H9 (cell line): Measurements from ENCODE around the gene DCLK2. TPM values are rescaled to one million over a fixed set of nuclear protein-coding genes. Genes with fewer than 3 reads are reported as not detected.

Source experiments
- DNase-seq: peaks from one replicate; pipeline ENCODE4 v3.0.0-alpha.2; 2017
- H2AFZ ChIP-seq: one replicate; pipeline ENCODE4 v1.6.1; 2013; ENCODE audit warnings: mild to moderate bottlenecking, low read length, control low read depth, moderate library complexity
- H2AK5ac ChIP-seq: 2 replicates; pipeline ENCODE4 v1.6.1; 2013; ENCODE audit warnings: low read length, control low read depth, mixed read lengths; ENCODE audit not compliant: insufficient read length
- H2BK120ac ChIP-seq: one replicate; pipeline ENCODE4 v1.6.1; 2013; ENCODE audit warnings: low read depth, mild to moderate bottlenecking, low read length, control low read depth, inconsistent platforms; ENCODE audit not compliant: poor library complexity, severe bottlenecking
- H2BK12ac ChIP-seq: 2 replicates; pipeline ENCODE4 v1.6.1; 2013; ENCODE audit warnings: low read length, control low read depth, mixed read lengths, low read depth; ENCODE audit not compliant: insufficient read length
- H2BK15ac ChIP-seq: 2 replicates; pipeline ENCODE4 v1.6.1; 2013; ENCODE audit warnings: low read depth, low read length, control low read depth
- H2BK20ac ChIP-seq: one replicate; pipeline ENCODE4 v1.6.1; 2013; ENCODE audit warnings: low read depth, mild to moderate bottlenecking, low read length, control low read depth, inconsistent platforms; ENCODE audit not compliant: poor library complexity, severe bottlenecking
- H2BK5ac ChIP-seq: 2 replicates; pipeline ENCODE4 v1.6.1; 2013; ENCODE audit warnings: low read length, control low read depth, mixed read lengths; ENCODE audit not compliant: insufficient read length
- H3K14ac ChIP-seq: 2 replicates; pipeline ENCODE4 v1.6.1; 2013; ENCODE audit warnings: low read length, control low read depth; ENCODE audit not compliant: insufficient read depth
- H3K18ac ChIP-seq: 2 replicates; pipeline ENCODE4 v1.6.1; 2013; ENCODE audit warnings: low read depth, mild to moderate bottlenecking, mixed read lengths, low read length, control low read depth; ENCODE audit not compliant: insufficient read length
- H3K23ac ChIP-seq: 2 replicates; pipeline ENCODE4 v1.6.1; 2013; ENCODE audit warnings: low read length, control low read depth, mixed read lengths, low read depth; ENCODE audit not compliant: insufficient read length
- H3K23me2 ChIP-seq: 2 replicates; pipeline ENCODE4 v1.6.1; 2013; ENCODE audit warnings: low read depth, mild to moderate bottlenecking, mixed read lengths, low read length, control low read depth; ENCODE audit not compliant: insufficient read length, poor library complexity, severe bottlenecking
- H3K27ac ChIP-seq: 2 replicates; pipeline ENCODE4 v1.5.1; 2013; ENCODE audit warnings: low read length, control low read depth, mixed read lengths, low read depth; ENCODE audit not compliant: insufficient read length
- H3K27me3 ChIP-seq: 2 replicates; pipeline ENCODE4 v1.6.1; 2013; ENCODE audit warnings: low read length, control low read depth, inconsistent platforms; ENCODE audit not compliant: insufficient read depth
- H3K4ac ChIP-seq: 2 replicates; pipeline ENCODE4 v1.6.1; 2013; ENCODE audit warnings: low read depth, mild to moderate bottlenecking, control low read depth, inconsistent platforms, low read length, moderate library complexity
- H3K4me1 ChIP-seq: 2 replicates; pipeline ENCODE4 v1.6.1; 2013; ENCODE audit warnings: low read length, control low read depth, inconsistent platforms; ENCODE audit not compliant: insufficient read depth
- H3K4me2 ChIP-seq: 2 replicates; pipeline ENCODE4 v1.6.1; 2013; ENCODE audit warnings: low read length, control low read depth, mixed read lengths; ENCODE audit not compliant: insufficient read length, insufficient read depth
- H3K56ac ChIP-seq: 2 replicates; pipeline ENCODE4 v1.6.1; 2013; ENCODE audit warnings: low read depth, mild to moderate bottlenecking, mixed read lengths, low read length, control low read depth; ENCODE audit not compliant: insufficient read length
- H3K79me1 ChIP-seq: 2 replicates; pipeline ENCODE4 v1.6.1; 2013; ENCODE audit warnings: low read depth, mild to moderate bottlenecking, moderate library complexity, low read length, control low read depth, inconsistent platforms; ENCODE audit not compliant: insufficient read depth, poor library complexity, severe bottlenecking
- H3K79me2 ChIP-seq: 2 replicates; pipeline ENCODE4 v1.6.1; 2013; ENCODE audit warnings: low read length, control low read depth, inconsistent platforms; ENCODE audit not compliant: insufficient read depth
- H3K9ac ChIP-seq: 2 replicates; pipeline ENCODE4 v1.6.1; 2013; ENCODE audit warnings: low read length, control low read depth, mixed read lengths; ENCODE audit not compliant: insufficient read length; ENCODE audit errors: extremely low read depth
- H3K9me3 ChIP-seq: one replicate; pipeline ENCODE4 v1.6.1; 2013; ENCODE audit warnings: low read depth, low read length, inconsistent platforms; ENCODE audit not compliant: control insufficient read depth
- H3T11ph ChIP-seq: one replicate; pipeline ENCODE4 v1.6.1; 2013; ENCODE audit warnings: mild to moderate bottlenecking, low read length, control low read depth, inconsistent platforms
- H4K20me1 ChIP-seq: one replicate; pipeline ENCODE4 v1.6.1; 2013; ENCODE audit not compliant: control insufficient read depth, insufficient read length, insufficient read depth
- H4K5ac ChIP-seq: 2 replicates; pipeline ENCODE4 v1.6.1; 2013; ENCODE audit warnings: low read depth, mild to moderate bottlenecking, mixed read lengths, low read length, control low read depth; ENCODE audit not compliant: insufficient read length
- H4K8ac ChIP-seq: replicated peaks from 2 replicates; pipeline ENCODE4 v1.6.1; 2013; ENCODE audit warnings: low read length, control low read depth, mixed read lengths, low read depth; ENCODE audit not compliant: insufficient read length
- H4K91ac ChIP-seq: 2 replicates; pipeline ENCODE4 v1.6.1; 2013; ENCODE audit warnings: low read depth, mild to moderate bottlenecking, moderate library complexity, mixed read lengths, low read length, control low read depth; ENCODE audit not compliant: insufficient read length
- H3K27ac Mint-ChIP-seq, 3 experiments: 2 replicates in 2 of 3; 3 replicates in 1 of 3; pipeline ENCODE4 v1.8.0; 2020 to 2021; ENCODE audit warnings: mixed read lengths in 3 of 3, mild to moderate bottlenecking in 1 of 3, moderate library complexity in 1 of 3
- H3K27me3 Mint-ChIP-seq: 2 replicates; pipeline ENCODE4 v1.8.0; 2021; ENCODE audit warnings: low read depth, mild to moderate bottlenecking, moderate library complexity, mixed read lengths
- H3K36me3 Mint-ChIP-seq, 3 experiments: 2 replicates in 2 of 3; 3 replicates in 1 of 3; pipeline ENCODE4 v1.8.0; 2020 to 2021; ENCODE audit warnings: low read depth in 3 of 3, mixed read lengths in 3 of 3; ENCODE audit not compliant: insufficient read depth in 1 of 3
- H3K4me1 Mint-ChIP-seq, 2 experiments: 2 replicates each; pipeline ENCODE4 v1.8.0; 2020; ENCODE audit warnings: mixed read lengths in 2 of 2
- H3K4me3 Mint-ChIP-seq, 2 experiments: 2 replicates in 1 of 2; 3 replicates in 1 of 2; pipeline ENCODE4 v1.8.0; 2020 to 2021; ENCODE audit warnings: mild to moderate bottlenecking in 2 of 2, mixed read lengths in 2 of 2, moderate library complexity in 1 of 2
- H3K9me3 Mint-ChIP-seq, 2 experiments: 2 replicates in 1 of 2; 3 replicates in 1 of 2; pipeline ENCODE4 v1.8.0; 2020; ENCODE audit warnings: mild to moderate bottlenecking in 2 of 2, mixed read lengths in 2 of 2, moderate library complexity in 1 of 2
- CTCF ChIP-seq: fragments of 200-600 bp; sonication (generic); conservative IDR thresholded peaks from 3 replicates; pipeline ENCODE4 v1.8.0; 2021; ENCODE audit warnings: antibody characterized with exemption, mild to moderate bottlenecking
- WGBS: extraction: QIAGEN DNeasy Blood & Tissue Kit; methylation state at CpG from one replicate; pipeline ENCODE4 v1.1.7; 2013; ENCODE audit warnings: missing lambda C conversion rate, low lambda C conversion rate, mixed read lengths; ENCODE audit not compliant: insufficient read length; ENCODE audit errors: extremely low coverage; 5-methylcytosine and 5-hydroxymethylcytosine counted together
- total RNA-seq: library from RNA; stranded (reverse); gene quantifications from 2 replicates; pipeline ENCODE4 v1.2.1, GENCODE V29; 2021

DCLK2 gene
- total RNA-seq, 1 experiment from 2014 or later = 0.33 TPM

GRCh38 chr4:150038335-150039076, 39.7 kb upstream of the DCLK2 start:
- no peak for DNase-seq
- no peaks in the 10 kb centered on the region for H3K27me3 Mint-ChIP-seq
- Histone ChIP-seq H2BK15ac (no peak overlapping the region), H3K9me3 (no peaks in the 10 kb centered on the region), H4K8ac (no peak overlapping the region), H3K4ac (no peak overlapping the region), H3K79me2 (0 out of 2 replicates have a peak, but pooled peaks cover 2% of the 10 kb centered on the region), H4K5ac (no peak overlapping the region), H4K91ac (no peak overlapping the region), H3K4me2 (no peak overlapping the region), H2AFZ (no peak overlapping the region), H3K27ac (no peak overlapping the region), H2BK120ac (no peak overlapping the region), H4K20me1 (no peaks in the 10 kb centered on the region), H3K14ac (no peak overlapping the region), H2BK12ac (no peak overlapping the region), H2AK5ac (no peak overlapping the region), H2BK20ac (no peak overlapping the region), H3K56ac (no peak overlapping the region), H3K18ac (no peak overlapping the region), H3K23ac (no peak overlapping the region), H3K27me3 (no peaks in the 10 kb centered on the region), H3K4me1 (peaks cover 4% of the 10 kb centered on the region; the same call in 1 of the 2 replicates), H3K9ac (no peak overlapping the region), H3T11ph (no peak overlapping the region), H2BK5ac (no peak overlapping the region), H3K23me2 (no peaks in the 10 kb centered on the region), H3K79me1 (no peaks in the 10 kb centered on the region)
- peaks cover 0 to 1% (median 0%) of the 10 kb centered on the region in 3 experiments; a peak in 1 of 7 replicates for H3K36me3 Mint-ChIP-seq
- no peak overlapping the region for H3K27ac Mint-ChIP-seq
- WGBS = no CpG with 5 or more reads among the region's 6 CpGs
- H3K9me3 Mint-ChIP-seq = no peaks in the 10 kb centered on the region
- peaks cover 11 to 22% of the 10 kb centered on the region in 2 experiments for H3K4me1 Mint-ChIP-seq
- H3K4me3 Mint-ChIP-seq = no peak overlapping the region
- no peak for TF ChIP-seq CTCF
